ENCODE results near the gene HMGCS1.

Gene HMGCS1
- 71.9 to 144 (median 74.0) reads per million in 3 donors for total RNA-seq

DNA sequence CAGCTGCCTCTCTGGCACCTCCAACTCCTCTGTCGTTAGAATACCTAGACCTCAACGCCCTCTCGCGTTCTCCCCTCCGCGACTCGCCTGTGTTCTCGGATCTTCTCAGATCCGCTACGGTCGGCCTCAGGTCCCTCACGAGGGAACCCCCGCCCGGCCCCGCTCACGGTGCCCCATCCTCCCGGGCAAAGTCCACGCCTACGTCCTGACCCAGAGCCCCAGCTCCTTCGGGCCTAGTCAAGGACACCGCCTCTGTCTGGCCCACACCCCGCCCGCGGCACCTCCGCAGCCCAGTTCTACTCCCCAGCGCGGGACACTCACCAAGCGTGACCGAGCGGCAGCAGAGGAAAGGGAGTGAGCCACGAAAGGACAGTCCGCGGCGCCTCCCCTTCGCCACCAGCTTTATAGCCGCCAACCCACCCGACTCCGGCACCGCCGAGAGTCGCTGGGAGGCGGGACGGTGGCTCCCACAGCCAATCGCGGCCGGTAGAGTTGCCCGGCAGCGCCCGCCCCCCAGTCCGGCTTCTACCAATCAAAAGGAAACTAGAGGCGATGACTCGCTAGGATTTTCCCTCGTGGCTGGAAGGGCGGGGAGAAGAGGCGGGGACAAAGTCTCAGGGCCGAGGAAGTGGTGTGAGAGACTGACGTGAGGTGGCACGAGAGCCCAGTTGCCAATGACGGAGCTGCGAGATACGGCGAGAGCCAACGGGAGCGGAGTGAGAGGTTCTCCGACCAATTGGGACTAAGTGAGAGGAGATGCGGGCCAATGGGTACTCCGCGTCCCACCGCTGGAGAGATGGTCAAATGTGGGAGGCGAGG, at the start of gene HMGCS1:
HMGCS1 (minus strand) TSS at position 378 of the 819 bp plus-strand sequence. CDS start 14,447 bp downstream, outside the sequence.
- Histone ChIP-seq H3K27ac (ENCODE audit: insufficient read depth, low read length, poor library complexity, severe bottlenecking) (peak within 1 kb of the TSS; percentile 98), H3K4me1 (ENCODE audit: control insufficient read depth, insufficient read depth, low read length, poor library complexity, severe bottlenecking) (peaks cover 10% of the 10 kb centered on the region), H3K4me3 (ENCODE audit: insufficient read depth, low read depth, low read length, poor library complexity, severe bottlenecking) (peak within 1 kb of the TSS; percentile 93), H3K9me3 (ENCODE audit: control insufficient read depth, low read length) (no peaks in the 10 kb centered on the region), H3K36me3 (ENCODE audit: control insufficient read depth, insufficient read depth, low read length) (no peaks in the 10 kb centered on the region), H3K27me3 (replicated peaks; ENCODE audit: control insufficient read depth, insufficient read depth, low read length, poor library complexity, severe bottlenecking) (no peaks in the 10 kb centered on the region)
- peak; percentile 97 to 98 (median 98) for DNase-seq

DNA sequence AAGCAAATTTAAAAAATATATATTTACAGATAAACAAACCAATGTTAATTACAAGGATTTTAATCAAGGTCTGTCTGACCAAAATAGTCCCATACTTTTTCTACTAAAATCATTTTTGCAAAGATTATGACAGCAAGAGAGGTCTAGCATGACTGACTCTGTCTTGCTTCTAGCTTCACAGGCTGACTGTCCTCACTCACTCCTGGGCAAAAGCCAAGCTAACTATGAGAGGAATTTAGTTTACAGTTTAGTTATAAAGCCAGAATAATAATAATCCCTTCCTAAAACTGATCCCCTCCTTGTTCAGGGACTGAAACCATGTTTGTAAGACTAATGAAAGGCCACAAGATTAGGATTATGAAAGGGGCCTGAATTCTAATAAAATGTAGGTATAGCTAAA, 45.5 kb upstream of the HMGCS1 start:
- Histone ChIP-seq H3K9me3 (ENCODE audit: control insufficient read depth, low read length) (no peaks in the 10 kb centered on the region), H3K4me3 (ENCODE audit: insufficient read depth, low read depth, low read length, poor library complexity, severe bottlenecking) (no peak overlapping the region), H3K36me3 (ENCODE audit: control insufficient read depth, insufficient read depth, low read length) (no peaks in the 10 kb centered on the region), H3K27ac (ENCODE audit: insufficient read depth, low read length, poor library complexity, severe bottlenecking) (no peak overlapping the region), H3K27me3 (replicated peaks; ENCODE audit: control insufficient read depth, insufficient read depth, low read length, poor library complexity, severe bottlenecking) (no peaks in the 10 kb centered on the region), H3K4me1 (ENCODE audit: control insufficient read depth, insufficient read depth, low read length, poor library complexity, severe bottlenecking) (no peaks in the 10 kb centered on the region)
- DNase-seq: no peak

GRCh38 chr5:43358301-43358700, 45.1 kb upstream of the HMGCS1 start:
- H3K36me3 ChIP-seq (ENCODE audit: control insufficient read depth, insufficient read depth, low read length): no peaks in the 10 kb centered on the region
- no peak overlapping the region for H3K4me3 ChIP-seq (ENCODE audit: insufficient read depth, low read depth, low read length, poor library complexity, severe bottlenecking)
- H3K27me3 ChIP-seq (replicated peaks; ENCODE audit: control insufficient read depth, insufficient read depth, low read length, poor library complexity, severe bottlenecking): no peaks in the 10 kb centered on the region
- H3K4me1 ChIP-seq (ENCODE audit: control insufficient read depth, insufficient read depth, low read length, poor library complexity, severe bottlenecking): no peaks in the 10 kb centered on the region
- H3K9me3 ChIP-seq (ENCODE audit: control insufficient read depth, low read length): no peaks in the 10 kb centered on the region
- no peak overlapping the region for H3K27ac ChIP-seq (ENCODE audit: insufficient read depth, low read length, poor library complexity, severe bottlenecking)
- no peak for DNase-seq

GRCh38 chr5:43357878-43358281, 44.7 kb upstream of the HMGCS1 start:
- no peak for DNase-seq

DNA sequence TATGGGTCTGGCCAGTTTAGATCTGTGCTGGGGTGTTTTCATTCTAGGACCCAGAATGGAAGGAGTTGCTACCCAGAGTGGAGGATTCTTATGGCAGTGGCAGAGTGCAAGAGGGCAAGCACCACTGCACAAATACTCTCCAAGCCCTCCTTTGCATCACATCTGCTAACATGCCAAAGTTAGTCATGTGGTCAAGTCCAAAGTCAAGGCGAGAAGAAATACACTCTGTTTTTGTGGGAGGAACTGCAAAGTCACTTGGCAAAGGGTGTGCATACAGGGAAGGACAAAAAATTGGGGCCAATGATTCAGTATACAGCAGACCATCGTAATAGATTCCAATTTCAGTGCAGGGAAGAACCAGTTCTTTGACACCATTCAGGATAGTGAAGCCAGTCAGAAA, 43.9 kb upstream of the HMGCS1 start:
- no peaks in the 10 kb centered on the region for H3K36me3 ChIP-seq (ENCODE audit: control insufficient read depth, insufficient read depth, low read length)
- no peaks in the 10 kb centered on the region for H3K4me1 ChIP-seq (ENCODE audit: control insufficient read depth, insufficient read depth, low read length, poor library complexity, severe bottlenecking)
- H3K27me3 ChIP-seq (replicated peaks; ENCODE audit: control insufficient read depth, insufficient read depth, low read length, poor library complexity, severe bottlenecking): no peaks in the 10 kb centered on the region
- H3K4me3 ChIP-seq (ENCODE audit: insufficient read depth, low read depth, low read length, poor library complexity, severe bottlenecking): no peak overlapping the region
- H3K9me3 ChIP-seq (ENCODE audit: control insufficient read depth, low read length): no peaks in the 10 kb centered on the region
- DNase-seq: no peak
- H3K27ac ChIP-seq (ENCODE audit: insufficient read depth, low read length, poor library complexity, severe bottlenecking): no peak overlapping the region

More at GRCh38 chr5:43357878-43358281, 44.7 kb upstream of the HMGCS1 start:
- no peak overlapping the region for H3K4me3 ChIP-seq (ENCODE audit: insufficient read depth, low read depth, low read length, poor library complexity, severe bottlenecking)
- no peaks in the 10 kb centered on the region for H3K27me3 ChIP-seq (replicated peaks; ENCODE audit: control insufficient read depth, insufficient read depth, low read length, poor library complexity, severe bottlenecking)
- no peak overlapping the region for H3K27ac ChIP-seq (ENCODE audit: insufficient read depth, low read length, poor library complexity, severe bottlenecking)
- no peaks in the 10 kb centered on the region for H3K9me3 ChIP-seq (ENCODE audit: control insufficient read depth, low read length)
- no peaks in the 10 kb centered on the region for H3K4me1 ChIP-seq (ENCODE audit: control insufficient read depth, insufficient read depth, low read length, poor library complexity, severe bottlenecking)
- H3K36me3 ChIP-seq (ENCODE audit: control insufficient read depth, insufficient read depth, low read length): no peaks in the 10 kb centered on the region

- Histone ChIP-seq H3K27ac (ENCODE audit: insufficient read depth, low read length, poor library complexity, severe bottlenecking) (no peak overlapping the region), H3K36me3 (ENCODE audit: control insufficient read depth, insufficient read depth, low read length) (no peaks in the 10 kb centered on the region), H3K27me3 (replicated peaks; ENCODE audit: control insufficient read depth, insufficient read depth, low read length, poor library complexity, severe bottlenecking) (no peaks in the 10 kb centered on the region), H3K9me3 (ENCODE audit: control insufficient read depth, low read length) (no peaks in the 10 kb centered on the region), H3K4me3 (ENCODE audit: insufficient read depth, low read depth, low read length, poor library complexity, severe bottlenecking) (no peak overlapping the region), H3K4me1 (ENCODE audit: control insufficient read depth, insufficient read depth, low read length, poor library complexity, severe bottlenecking) (no peaks in the 10 kb centered on the region)
- no peak for DNase-seq
These were observed 41.6 kb upstream of the HMGCS1 start for GRCh38 chr5:43354774-43355173.

DNA sequence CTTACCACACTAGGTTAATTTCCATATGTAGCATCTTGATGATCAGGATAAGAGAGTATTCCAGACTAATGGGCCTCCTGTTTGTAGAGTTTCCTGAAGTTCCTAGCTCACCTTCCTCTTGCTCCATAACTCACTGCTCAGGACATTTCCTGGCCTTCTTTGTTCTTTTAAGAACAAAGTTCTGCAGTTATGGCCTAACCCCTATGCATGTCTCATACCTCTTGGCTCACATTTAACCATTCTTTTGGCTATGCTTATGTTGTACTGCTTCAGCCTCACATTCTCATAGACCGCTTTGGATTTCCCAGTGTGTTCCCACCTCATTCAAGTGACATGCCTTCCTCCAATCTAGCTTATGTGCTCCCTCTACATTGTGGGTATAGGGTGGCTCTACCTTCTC, 40.5 kb upstream of the HMGCS1 start:
- no peaks in the 10 kb centered on the region for H3K36me3 ChIP-seq (ENCODE audit: control insufficient read depth, insufficient read depth, low read length)
- DNase-seq: no peak

GRCh38 chr5:43352915-43353314, 39.7 kb upstream of the HMGCS1 start:
- H3K9me3 ChIP-seq (ENCODE audit: control insufficient read depth, low read length): no peaks in the 10 kb centered on the region
- H3K27ac ChIP-seq (ENCODE audit: insufficient read depth, low read length, poor library complexity, severe bottlenecking): no peak overlapping the region
- H3K4me1 ChIP-seq (ENCODE audit: control insufficient read depth, insufficient read depth, low read length, poor library complexity, severe bottlenecking): no peaks in the 10 kb centered on the region
- H3K36me3 ChIP-seq (ENCODE audit: control insufficient read depth, insufficient read depth, low read length): no peaks in the 10 kb centered on the region
- H3K27me3 ChIP-seq (replicated peaks; ENCODE audit: control insufficient read depth, insufficient read depth, low read length, poor library complexity, severe bottlenecking): no peaks in the 10 kb centered on the region
- H3K4me3 ChIP-seq (ENCODE audit: insufficient read depth, low read depth, low read length, poor library complexity, severe bottlenecking): no peak overlapping the region
- DNase-seq: no peak

More for the DNA sequence above, 40.5 kb upstream of the HMGCS1 start:
- Histone ChIP-seq H3K27me3 (replicated peaks; ENCODE audit: control insufficient read depth, insufficient read depth, low read length, poor library complexity, severe bottlenecking) (no peaks in the 10 kb centered on the region), H3K9me3 (ENCODE audit: control insufficient read depth, low read length) (no peaks in the 10 kb centered on the region), H3K4me3 (ENCODE audit: insufficient read depth, low read depth, low read length, poor library complexity, severe bottlenecking) (no peak overlapping the region), H3K4me1 (ENCODE audit: control insufficient read depth, insufficient read depth, low read length, poor library complexity, severe bottlenecking) (no peaks in the 10 kb centered on the region), H3K27ac (ENCODE audit: insufficient read depth, low read length, poor library complexity, severe bottlenecking) (no peak overlapping the region)

- H3K27me3 ChIP-seq (replicated peaks; ENCODE audit: control insufficient read depth, insufficient read depth, low read length, poor library complexity, severe bottlenecking): no peaks in the 10 kb centered on the region
- no peak for DNase-seq
- H3K9me3 ChIP-seq (ENCODE audit: control insufficient read depth, low read length): no peaks in the 10 kb centered on the region
- H3K4me1 ChIP-seq (ENCODE audit: control insufficient read depth, insufficient read depth, low read length, poor library complexity, severe bottlenecking): no peaks in the 10 kb centered on the region
- no peaks in the 10 kb centered on the region for H3K36me3 ChIP-seq (ENCODE audit: control insufficient read depth, insufficient read depth, low read length)
- H3K4me3 ChIP-seq (ENCODE audit: insufficient read depth, low read depth, low read length, poor library complexity, severe bottlenecking): no peak overlapping the region
- H3K27ac ChIP-seq (ENCODE audit: insufficient read depth, low read length, poor library complexity, severe bottlenecking): no peak overlapping the region
These were observed 38.9 kb upstream of the HMGCS1 start for GRCh38 chr5:43352131-43352530.

DNA sequence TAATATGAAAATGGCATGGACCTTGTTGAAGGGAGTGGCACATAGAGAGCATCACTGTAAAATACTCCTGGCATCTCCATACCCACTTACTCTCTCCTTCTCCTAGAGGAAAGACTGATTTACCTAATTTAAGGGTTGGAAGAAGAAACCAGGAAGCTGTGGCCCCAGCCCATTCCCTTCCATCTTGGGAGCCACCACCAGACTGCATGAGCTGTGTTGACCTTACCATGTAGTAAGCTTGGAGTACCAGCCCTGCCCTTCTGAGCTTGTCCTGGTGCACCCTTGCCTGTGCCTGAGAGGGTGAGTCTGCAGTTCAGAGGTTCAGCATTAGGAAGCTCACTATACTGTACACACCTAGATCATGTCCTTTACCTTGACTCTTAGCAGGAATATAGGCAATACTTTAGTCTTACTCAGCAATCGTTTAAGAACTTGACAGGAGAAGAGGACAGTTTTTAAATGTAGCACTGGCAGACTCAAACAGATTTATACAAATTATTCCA, 35.7 kb upstream of the HMGCS1 start:
- no peak overlapping the region for H3K4me3 ChIP-seq (ENCODE audit: insufficient read depth, low read depth, low read length, poor library complexity, severe bottlenecking)
- DNase-seq: no peak
- H3K36me3 ChIP-seq (ENCODE audit: control insufficient read depth, insufficient read depth, low read length): no peaks in the 10 kb centered on the region
- no peaks in the 10 kb centered on the region for H3K9me3 ChIP-seq (ENCODE audit: control insufficient read depth, low read length)
- H3K27ac ChIP-seq (ENCODE audit: insufficient read depth, low read length, poor library complexity, severe bottlenecking): no peak overlapping the region
- no peaks in the 10 kb centered on the region for H3K27me3 ChIP-seq (replicated peaks; ENCODE audit: control insufficient read depth, insufficient read depth, low read length, poor library complexity, severe bottlenecking)
- H3K4me1 ChIP-seq (ENCODE audit: control insufficient read depth, insufficient read depth, low read length, poor library complexity, severe bottlenecking): no peaks in the 10 kb centered on the region
